ENCODE data around the gene EPAS1.

The EPAS1 gene

GRCh38 chr2:46274586-46274985 is 22.6 kb upstream of the EPAS1 start:
- no peak for DNase-seq

DNA sequence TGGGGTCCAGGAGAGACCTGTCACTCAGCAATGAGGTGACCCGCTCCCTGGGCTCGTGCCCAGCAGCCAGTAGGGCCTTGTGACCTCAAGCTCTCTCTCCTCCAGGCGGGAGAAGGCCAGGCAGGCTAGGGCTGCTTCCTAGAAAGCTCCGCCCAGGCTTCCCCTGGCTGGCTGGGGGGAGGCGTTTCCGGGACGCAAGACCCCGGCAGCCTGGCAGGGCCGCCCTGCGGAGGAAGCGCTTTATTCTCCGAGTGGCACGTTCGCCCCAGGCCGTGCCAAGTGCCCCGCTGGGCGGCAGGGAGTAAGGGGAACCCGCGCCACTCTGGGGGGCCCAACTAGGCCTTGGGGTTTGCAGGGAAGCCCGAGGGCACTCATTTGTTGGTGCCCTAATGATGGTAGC is 21.2 kb upstream of the EPAS1 start:
- DNase-seq = no peak

DNA sequence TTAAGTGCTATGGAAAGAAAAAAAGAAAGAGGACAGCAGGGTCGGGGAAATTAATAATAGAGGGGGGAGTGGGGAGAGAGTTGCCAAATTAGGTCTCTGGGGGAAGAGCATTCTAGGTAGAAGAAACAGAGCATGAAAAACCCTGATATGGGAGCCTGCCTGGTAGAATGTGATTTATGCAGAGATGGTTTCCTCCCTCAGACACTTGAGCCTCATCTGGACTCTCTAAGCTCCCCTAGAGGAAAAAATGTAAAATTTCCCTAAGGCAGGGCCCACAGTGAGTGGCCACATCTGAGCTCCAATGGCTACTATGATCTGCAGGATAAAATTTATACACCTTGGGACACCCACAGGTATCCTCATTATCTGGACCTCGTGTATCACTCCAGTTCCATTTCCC is 20.6 kb upstream of the EPAS1 start:
- DNase-seq = no peak

GRCh38 chr2:46277431-46278190 is 19.6 kb upstream of the EPAS1 start:
- no peak for DNase-seq

GRCh38 chr2:46278952-46279351 is 18.3 kb upstream of the EPAS1 start:
- DNase-seq = no peak

DNA sequence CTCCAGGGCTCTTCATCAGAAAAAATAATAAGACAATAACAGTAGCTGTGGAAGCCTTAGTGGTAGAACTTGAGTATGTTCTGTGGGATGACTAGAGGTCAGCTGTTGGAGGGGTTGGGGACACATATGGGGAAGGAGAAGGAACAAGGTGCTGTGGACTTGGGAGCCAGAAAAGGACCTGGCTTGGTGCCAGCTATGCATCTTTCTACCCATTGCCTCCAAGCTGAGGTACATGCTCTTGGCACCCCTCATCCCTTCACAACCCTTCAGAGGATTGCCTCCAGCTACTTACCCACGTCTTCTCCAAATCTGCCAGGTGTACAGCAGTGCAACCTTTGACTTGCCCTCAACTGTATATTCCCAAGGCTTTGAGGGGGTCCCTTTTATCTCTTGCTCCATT is 15.3 kb upstream of the EPAS1 start:
- no peak for DNase-seq

GRCh38 chr2:46283693-46284092 is 13.5 kb upstream of the EPAS1 start:
- no peak for DNase-seq

DNA sequence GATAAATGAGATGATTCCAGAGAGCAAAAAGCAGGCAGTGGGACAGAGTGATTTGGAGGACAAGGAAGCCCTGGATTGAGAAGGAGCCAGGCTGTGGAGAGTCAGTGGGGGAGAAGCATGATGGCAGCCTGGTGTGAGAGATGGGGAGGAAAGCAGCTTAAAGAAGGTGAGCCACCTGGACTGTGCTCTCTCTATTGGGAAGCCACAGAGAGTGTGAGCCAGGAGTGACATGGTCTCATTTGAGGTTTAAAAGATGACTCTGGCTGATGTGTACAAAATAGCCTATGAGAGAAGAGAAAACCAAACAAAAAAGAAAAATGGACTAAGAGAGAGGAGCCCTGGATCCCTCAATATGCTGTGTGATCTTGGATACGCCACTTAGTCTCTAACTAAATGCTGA is 12.9 kb upstream of the EPAS1 start:
- no peak for DNase-seq

GRCh38 chr2:46284796-46285195 is 12.4 kb upstream of the EPAS1 start:
- no peak for DNase-seq

DNA sequence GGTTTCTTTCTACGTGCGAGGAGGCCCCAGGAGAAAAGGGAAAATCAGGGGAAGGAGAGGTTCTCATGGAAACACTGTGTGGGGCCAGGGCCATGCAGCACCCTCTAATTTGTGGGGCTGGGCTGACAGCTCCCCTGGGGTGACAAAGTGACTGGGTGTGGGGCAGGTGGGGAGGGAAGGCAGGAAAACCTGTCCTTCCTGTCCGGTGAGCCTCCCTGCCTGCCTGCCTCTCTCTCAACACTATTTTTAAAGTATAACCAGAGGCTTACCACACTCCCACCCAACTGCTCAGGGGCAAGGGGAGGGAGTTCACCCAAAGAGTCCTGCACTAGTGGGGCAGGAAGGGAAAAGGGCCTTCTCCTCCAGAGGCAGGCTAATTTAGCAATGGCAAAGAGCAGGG is 10.5 kb upstream of the EPAS1 start:
- no peak for DNase-seq

GRCh38 chr2:46290078-46290477 is 7.1 kb upstream of the EPAS1 start:
- DNase-seq = no peak

DNA sequence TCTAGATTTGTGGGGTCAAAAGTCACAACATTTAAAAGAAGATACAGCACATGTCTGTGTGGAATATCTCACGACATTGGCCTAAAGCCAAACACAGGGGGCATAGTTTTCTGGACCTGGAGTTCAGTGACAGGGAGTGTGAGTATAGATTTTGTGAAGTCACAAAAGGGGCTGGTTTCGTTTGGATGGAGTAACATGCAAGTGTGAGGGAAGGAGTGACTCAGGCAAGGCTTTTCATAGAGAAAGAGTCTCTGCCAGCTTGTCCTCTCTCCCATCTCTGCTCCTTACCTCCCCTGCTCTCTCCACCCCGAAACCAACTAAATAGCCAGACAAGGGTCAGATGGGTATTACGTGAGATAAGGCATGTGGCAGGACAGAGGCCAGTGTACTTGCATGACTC is 3.7 kb upstream of the EPAS1 start:
- no peak for DNase-seq

- DNase-seq = no peak
Observed at GRCh38 chr2:46294176-46294836, 2.9 kb upstream of the EPAS1 start.

- peak; percentile 21 for DNase-seq
Observed at GRCh38 chr2:46296216-46296839, 879 bp upstream of the EPAS1 start.

GRCh38 chr2:46297546-46298271 is 502 bp downstream of the EPAS1 start:
- peak; percentile 72 for DNase-seq

- no peak for DNase-seq
Observed at GRCh38 chr2:46298272-46298521, 990 bp downstream of the EPAS1 start.

DNA sequence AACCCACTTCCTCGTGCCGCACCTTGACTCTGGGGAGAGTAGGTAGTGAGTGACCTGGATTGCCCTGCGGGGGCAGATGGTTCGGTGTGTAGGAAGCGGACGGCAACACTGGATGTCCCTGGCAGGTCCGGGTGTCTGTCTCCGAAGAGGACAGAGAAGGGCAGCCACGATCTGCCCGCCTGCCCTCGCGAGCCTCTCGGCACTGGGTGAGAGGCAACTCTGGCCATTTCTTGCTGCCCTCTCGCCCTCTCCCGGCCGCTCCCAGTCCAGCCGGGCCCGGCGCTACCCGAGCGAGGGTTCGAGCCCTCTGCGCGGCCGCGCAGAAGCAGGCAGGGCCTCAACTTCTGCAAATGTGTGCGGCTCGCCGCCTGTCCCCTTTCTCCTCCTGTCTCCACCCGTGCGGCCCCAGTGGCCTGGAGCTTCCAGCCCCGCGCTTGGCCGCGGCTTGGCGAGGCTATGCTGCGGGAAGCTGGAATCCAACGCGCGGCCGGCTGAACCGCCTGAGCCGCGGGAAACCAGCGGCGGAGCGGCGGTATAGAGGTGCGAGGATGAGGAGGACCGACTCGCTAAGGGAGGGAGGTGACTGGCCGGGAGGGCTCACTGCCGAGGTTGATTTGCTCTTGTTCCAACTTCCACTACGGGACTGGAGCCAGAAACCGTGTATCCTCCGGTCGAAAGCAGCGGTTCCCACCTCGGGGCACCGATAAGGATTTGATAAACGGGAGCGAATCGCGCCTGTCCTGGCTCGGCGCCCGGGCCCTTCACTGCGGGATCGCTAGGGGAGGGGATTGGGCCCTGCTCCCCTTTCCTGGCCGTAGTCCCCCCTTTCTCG is 1.5 kb downstream of the EPAS1 start:
- no peak for DNase-seq

- DNase-seq = no peak
Observed at GRCh38 chr2:46299365-46300263, 2.4 kb downstream of the EPAS1 start.

GRCh38 chr2:46300406-46300832 is 3.2 kb downstream of the EPAS1 start:
- no peak for DNase-seq

GRCh38 chr2:46302005-46302695 is 4.9 kb downstream of the EPAS1 start:
- DNase-seq = no peak

- no peak for DNase-seq
Observed at GRCh38 chr2:46303233-46303632, 6.0 kb downstream of the EPAS1 start.

Data from CD4-positive, alpha-beta T cell treated with Interleukin-15 for 1 hour (primary cell).